K562 (cell line): ENCODE data around the gene CYP17A1. TPM values are rescaled to one million over a fixed set of nuclear protein-coding genes. Genes with fewer than 3 reads are reported as not detected.

ENCODE experiments used
- ATAC-seq: fragments of 200-7000 bp; cut with Tn5 transposase; 3 replicates; pipeline ENCODE4 v1.9.1; 2020; ENCODE audit warnings: moderate library complexity
- BruUV-seq: library from RNA; stranded (reverse); fragments of 400-500 nt; replicated peaks from 2 replicates; lab custom pipeline; 2021; lab: Mats Ljungman, UMichigan
- CTCF ChIA-PET: fragments of 300-600 bp; formaldehyde crosslinking; extraction: SDS; loops from one replicate; lab custom pipeline; 2021; ENCODE audit warnings: low intra/inter-chr PET ratio; lab: Yijun Ruan, JAX
- POLR2A ChIA-PET: fragments of 300-600, 350-650 bp; sonication (Branson Sonifier 250); formaldehyde crosslinking; extraction: SDS; loops from one replicate; lab custom pipeline; 2021; ENCODE audit warnings: antibody characterized with exemption, inconsistent platforms; lab: Yijun Ruan, JAX
- DNase-seq, 4 experiments: peaks; one replicate each; pipeline versions ENCODE4 v3.0.0 to v3.0.0-alpha.2; 2011 to 2018; ENCODE audit warnings: low spot score in 3 of 4, mixed read lengths in 3 of 4; ENCODE audit errors: extremely low read depth in 1 of 4
- FAIRE-seq: peaks from 2 replicates; lab custom pipeline; 2011; peaks lifted over from hg19 to GRCh38; lab: Jason Lieb, UNC
- H2AFZ ChIP-seq: 2 replicates; pipeline ENCODE4 v1.6.0; 2011; ENCODE audit warnings: low read depth, low read length, control low read depth, inconsistent platforms
- H3K27ac ChIP-seq: fragments of 200-600 bp; 3 replicates; pipeline ENCODE4 v1.8.0; 2011; ENCODE audit warnings: low read depth, mild to moderate bottlenecking, control low read depth, inconsistent platforms, low read length, moderate library complexity, mixed read lengths; ENCODE audit errors: extremely low read depth
- H3K27me3 ChIP-seq, 2 experiments: fragments of 300-600 bp in 1 of 2; 2 replicates in 1 of 2; 3 replicates in 1 of 2; pipeline versions ENCODE4 v1.6.0 to v1.8.0; 2011; ENCODE audit warnings: inconsistent platforms in 2 of 2, low read length in 2 of 2, mild to moderate bottlenecking in 1 of 2, mixed read lengths in 1 of 2, moderate library complexity in 1 of 2; ENCODE audit not compliant: control insufficient read depth in 2 of 2, insufficient read depth in 2 of 2
- H3K36me3 ChIP-seq: fragments of 300-600 bp; 3 replicates; pipeline ENCODE4 v1.8.0; 2011; ENCODE audit warnings: mild to moderate bottlenecking, low read length, inconsistent platforms; ENCODE audit not compliant: control insufficient read depth, insufficient read depth
- H3K4me1 ChIP-seq, 2 experiments: fragments of 200-600 bp in 1 of 2; replicated peaks in 1 of 2; 2 replicates in 1 of 2; 3 replicates in 1 of 2; pipeline versions ENCODE4 v1.5.1 to v1.8.0; 2011; ENCODE audit warnings: inconsistent platforms in 2 of 2, low read length in 2 of 2, mild to moderate bottlenecking in 1 of 2, mixed read lengths in 1 of 2, moderate library complexity in 1 of 2; ENCODE audit not compliant: control insufficient read depth in 2 of 2, insufficient read depth in 2 of 2
- H3K4me2 ChIP-seq: 2 replicates; pipeline ENCODE4 v1.6.1; 2011; ENCODE audit warnings: low read length, control low read depth, inconsistent platforms, mixed read lengths; ENCODE audit not compliant: insufficient read depth
- H3K4me3 ChIP-seq: fragments of 200-600 bp; sonication (generic), shearing (Covaris generic); 2 replicates; pipeline ENCODE4 v1.5.1; 2016; ENCODE audit warnings: control low read depth, inconsistent platforms
- H3K79me2 ChIP-seq: fragments of 200-600 bp; 3 replicates; pipeline ENCODE4 v1.8.0; 2011; ENCODE audit warnings: low read length, inconsistent platforms; ENCODE audit not compliant: control insufficient read depth, insufficient read depth
- H3K9ac ChIP-seq, 2 experiments: 2 replicates each; pipeline versions ENCODE4 v1.6.0 to v1.6.1; 2011; ENCODE audit warnings: low read depth in 2 of 2, low read length in 2 of 2, control low read depth in 1 of 2, inconsistent platforms in 1 of 2, mild to moderate bottlenecking in 1 of 2, mixed read lengths in 1 of 2; ENCODE audit not compliant: insufficient read depth in 1 of 2
- H3K9me1 ChIP-seq: one replicate; pipeline ENCODE4 v1.6.0; 2011; ENCODE audit warnings: inconsistent platforms, mild to moderate bottlenecking, low read length, moderate library complexity; ENCODE audit not compliant: control insufficient read depth, insufficient read depth
- H3K9me3 ChIP-seq: replicated peaks from 2 replicates; pipeline ENCODE4 v1.5.1; 2011; ENCODE audit warnings: low read depth, low read length, inconsistent platforms; ENCODE audit not compliant: control insufficient read depth, insufficient read depth
- H4K20me1 ChIP-seq: replicated peaks from 2 replicates; pipeline ENCODE4 v1.6.1; 2011; ENCODE audit warnings: low read length, inconsistent platforms, mixed read lengths; ENCODE audit not compliant: control insufficient read depth, insufficient read depth
- FUS ChIP-seq: fragments of 200-400 bp; formaldehyde crosslinking; optimal IDR thresholded peaks from 2 replicates; pipeline ENCODE3; 2017; ENCODE audit warnings: low read depth, low read length
- HDAC6 ChIP-seq: IDR thresholded peaks from 2 replicates; pipeline ENCODE4 v1.6.1; 2012; ENCODE audit warnings: low read depth, mild to moderate bottlenecking, control low read depth, inconsistent platforms, low read length, moderate library complexity
- HDGF ChIP-seq: fragments of 450-650 bp; IDR thresholded peaks from 2 replicates; pipeline ENCODE4 v1.6.1; 2016
- L3MBTL2 ChIP-seq: fragments of 450-650 bp; IDR thresholded peaks from 2 replicates; pipeline ENCODE4 v1.6.1; 2016; ENCODE audit warnings: mild to moderate bottlenecking, moderate library complexity
- NBN ChIP-seq: fragments of 450-650 bp; IDR thresholded peaks from 2 replicates; pipeline ENCODE4 v1.6.1; 2016; ENCODE audit warnings: low read depth, mild to moderate bottlenecking
- NCOA1 ChIP-seq: fragments of 450-650 bp; IDR thresholded peaks from 2 replicates; pipeline ENCODE4 v1.6.1; 2016; ENCODE audit warnings: low read depth
- NFYB ChIP-seq: IDR thresholded peaks from 2 replicates; pipeline ENCODE4 v1.6.1; 2011; ENCODE audit warnings: mild to moderate bottlenecking, moderate library complexity; ENCODE audit not compliant: insufficient read length; ENCODE audit errors: extremely low read depth
- SAFB ChIP-seq: fragments of 200-400 bp; formaldehyde crosslinking; IDR thresholded peaks from 2 replicates; pipeline ENCODE4 v1.6.1; 2017; ENCODE audit warnings: low read depth, low read length, borderline replicate concordance
- SIRT6 ChIP-seq: IDR thresholded peaks from one replicate; pipeline ENCODE4 v1.6.1; 2012; ENCODE audit warnings: low read depth, mild to moderate bottlenecking, control low read depth, inconsistent platforms, low read length, moderate library complexity
- SPI1 ChIP-seq: IDR thresholded peaks from 2 replicates; pipeline ENCODE4 v1.6.1; 2011; ENCODE audit warnings: low read depth, low read length, control low read depth, borderline replicate concordance
- WGBS: fragments of 100-300 bp; shearing (Covaris generic); methylation state at CpG from one replicate; pipeline ENCODE4 v1.1.6; 2016; ENCODE audit warnings: low coverage, mixed read lengths; ENCODE audit not compliant: insufficient coverage; ENCODE audit errors: missing lambda C conversion rate; 5-methylcytosine and 5-hydroxymethylcytosine counted together
- in situ Hi-C: fragments of 300-500 bp; cut with MboI; formaldehyde crosslinking; loops from 4 replicates; pipeline ENCODE4 v1.15.0; 2018; ENCODE audit warnings: inconsistent platforms, mixed read lengths
- intact Hi-C: fragments of 100-400 bp; cut with micrococcal nuclease; formaldehyde crosslinking; loops from 2 replicates; pipeline ENCODE4 v1.14.2; 2022
- polyA plus RNA-seq, 8 experiments: library from polyadenylated mRNA; depleted of rRNA in 4 of 8; stranded (reverse) in 5 of 8; unstranded in 3 of 8; fragments of >200 nt; fragmentation: Nextera tagmentation in 2 of 8; fragmentation: Illumina TruSeq in 1 of 8; extraction: Ambion mirVana in 2 of 8; extraction: Trizol in 1 of 8; gene quantifications; 2 replicates each; pipeline versions ENCODE4 v1.2.1 to v1.2.3, GENCODE V29; 2011 to 2014; ENCODE audit warnings: inconsistent platforms in 1 of 8, missing spikeins in 1 of 8
- total RNA-seq, 7 experiments: library from RNA; depleted of rRNA in 6 of 7; stranded (reverse); fragments of >200 nt in 6 of 7; fragmentation: Illumina TruSeq in 2 of 7; extraction: Trizol in 2 of 7; gene quantifications; 2 replicates each; pipeline versions ENCODE4 v1.2.1 to v1.2.3, GENCODE V29; 2011 to 2021; ENCODE audit warnings: low replicate concordance in 1 of 7

CYP17A1 gene
- total and polyA plus RNA-seq, 9 of the 15 experiments (the other 6 are each of a cell fraction or from before 2014, with no cell fraction given), result 2.3 TPM; not detected in 8

DNA sequence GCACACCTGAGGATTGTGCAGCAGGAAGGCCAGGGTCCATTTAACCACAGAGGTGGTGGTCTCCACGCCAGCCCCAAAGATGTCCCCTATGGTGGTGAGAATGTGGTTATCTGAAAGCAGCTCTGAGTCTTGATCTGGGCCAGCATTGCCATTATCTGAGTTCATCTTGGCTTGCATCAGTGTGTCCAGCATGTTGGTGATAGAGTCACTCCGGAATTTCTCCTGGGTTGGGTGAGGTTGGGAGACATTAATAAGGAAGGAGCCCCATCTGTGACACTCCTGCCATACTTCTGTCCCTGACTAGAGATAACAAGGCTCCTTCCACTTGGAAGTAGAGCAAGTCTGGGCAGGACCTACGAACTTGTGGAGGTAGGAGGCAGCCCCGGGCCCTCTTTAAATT is 4.2 kb downstream of the CYP17A1 start:
- H2AFZ ChIP-seq, result no peak overlapping the region
- in situ Hi-C loops (loop anchor here (5.0 to 10.0 kb wide), 3 partner anchors 106 to 652 kb away; partner anchors contain the start of gene RPEL1), intact Hi-C loops (loop anchor here (5.0 to 10.0 kb wide), 3 partner anchors 91 to 652 kb away; partner anchors contain the start of gene WBP1L)
- H3K36me3 ChIP-seq, result no peaks in the 10 kb centered on the region
- ChIA-PET POLR2A (no interaction called here), CTCF (no interaction called here)
- DNase-seq (no peak), ATAC-seq (no peak), FAIRE-seq (no peak)
- no peak overlapping the region for H3K27ac ChIP-seq
- H3K79me2 ChIP-seq, result no peaks in the 10 kb centered on the region
- WGBS, result 48% methylated on average over 4 of the region's 4 CpGs
- TF ChIP-seq NFYB, result no peak
- no peak for TF ChIP-seq HDAC6
- no peak for TF ChIP-seq SIRT6
- TF ChIP-seq NBN, result no peak
- no peak for TF ChIP-seq NCOA1
- TF ChIP-seq SPI1, result no peak
- TF ChIP-seq SAFB, result no peak
- no peak for TF ChIP-seq HDGF
- TF ChIP-seq L3MBTL2, result no peak
- TF ChIP-seq FUS, result no peak
- no peaks in the 10 kb centered on the region for H3K27me3 ChIP-seq
- peaks cover 9% of the 10 kb centered on the region in 2 experiments; a peak in 4 of 5 replicates for H3K4me1 ChIP-seq
- H3K9ac ChIP-seq, result no peak overlapping the region
- H3K9me1 ChIP-seq, result no peaks in the 10 kb centered on the region
- no TSS peak for BruUV-seq
- no peaks in the 10 kb centered on the region for H4K20me1 ChIP-seq
- no peaks in the 10 kb centered on the region; the same call in 1 of the 2 replicates for H3K9me3 ChIP-seq
- no peak overlapping the region for H3K4me3 ChIP-seq
- no peak overlapping the region for H3K4me2 ChIP-seq
